Activated T-cell treated with anti-CD3 and anti-CD28 coated beads, Interleukin-2, amount 50 U/mL, for 72 hours (primary cell): ENCODE results near the gene TFCP2L1. TPM values are rescaled to one million over a fixed set of nuclear protein-coding genes. Genes with fewer than 3 reads are reported as not detected.
"Not testable (repeated sequence)": the region's sequence is repeated elsewhere in the genome, so short reads cannot be mapped to it uniquely, and the experiment has no call there.

ENCODE experiments used
- ATAC-seq, 2 donors: fragments of 150-1000 bp; cut with Tn5 transposase; replicated peaks in 1 of 2; 2 replicates each; pipeline ENCODE4 v1.10.0; 2021; ENCODE audit warnings: moderate library complexity in 2 of 2, mild to moderate bottlenecking in 1 of 2
- DNase-seq, 2 donors: peaks; one replicate each; pipeline ENCODE4 v3.0.0; 2021 to 2022; ENCODE audit warnings: mixed read lengths in 1 of 2
- H3K27ac Mint-ChIP-seq: one replicate; pipeline ENCODE4 v1.8.0; 2022; ENCODE audit warnings: mild to moderate bottlenecking, moderate library complexity, mixed read lengths
- H3K27me3 Mint-ChIP-seq: one replicate; pipeline ENCODE4 v1.8.0; 2022; ENCODE audit warnings: low read depth, mixed read lengths
- H3K36me3 Mint-ChIP-seq, 2 donors: one replicate each; pipeline ENCODE4 v1.8.0; 2022; ENCODE audit warnings: mixed read lengths in 2 of 2, mild to moderate bottlenecking in 1 of 2; ENCODE audit not compliant: insufficient read depth in 2 of 2
- H3K4me1 Mint-ChIP-seq: one replicate; pipeline ENCODE4 v1.8.0; 2022; ENCODE audit warnings: low read depth, mixed read lengths
- H3K4me3 Mint-ChIP-seq, 2 donors: one replicate each; pipeline ENCODE4 v1.8.0; 2022; ENCODE audit warnings: mild to moderate bottlenecking in 2 of 2, mixed read lengths in 2 of 2, moderate library complexity in 2 of 2
- H3K9me3 Mint-ChIP-seq, 2 donors: one replicate each; pipeline ENCODE4 v1.8.0; 2022; ENCODE audit warnings: mixed read lengths in 2 of 2
- total RNA-seq, 2 donors: library from RNA; stranded (reverse); gene quantifications; one replicate each; pipeline ENCODE4 v1.2.3, GENCODE V29; 2022

The TFCP2L1 gene
- total RNA-seq, 2 donors from 2014 or later = 0.10 to 0.16 TPM

DNA sequence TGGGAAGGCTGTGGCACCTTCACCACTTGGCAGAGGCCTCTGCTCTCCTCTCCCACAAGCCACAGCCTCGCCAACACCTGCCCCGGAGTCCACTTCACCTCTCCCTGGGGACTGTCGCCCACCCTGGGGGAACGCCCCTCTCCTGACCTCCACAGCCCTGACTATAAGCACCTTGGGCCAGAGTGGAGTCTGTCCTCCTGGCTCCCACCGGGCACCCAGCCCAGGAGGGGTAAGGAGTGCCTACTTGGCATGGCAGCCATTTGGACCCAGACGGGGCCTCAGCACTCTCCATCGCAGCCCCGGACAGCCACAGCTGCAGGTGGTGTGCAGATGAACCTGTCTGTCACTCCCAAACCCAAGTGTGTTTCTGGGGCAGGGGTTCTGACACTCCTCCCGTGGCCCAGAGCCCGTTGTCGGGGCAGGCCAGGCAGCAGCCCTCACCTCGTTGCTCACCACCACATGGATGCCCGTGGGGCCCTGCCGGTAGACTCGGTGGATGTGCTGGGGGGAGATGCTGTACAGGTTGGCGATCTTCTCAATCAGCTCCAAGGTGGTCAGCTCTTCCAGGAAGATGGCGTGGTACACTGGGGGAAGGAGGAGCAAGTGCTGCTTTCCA, 53.5 kb downstream of the TFCP2L1 start:
- ATAC-seq (no peak), DNase-seq (no peak)
- Mint-ChIP-seq H3K36me3 (no peaks in the 10 kb centered on the region), H3K27me3 (no peaks in the 10 kb centered on the region), H3K27ac (no peak overlapping the region), H3K4me1 (no peaks in the 10 kb centered on the region), H3K9me3 (no peaks in the 10 kb centered on the region), H3K4me3 (no peak overlapping the region)

DNA sequence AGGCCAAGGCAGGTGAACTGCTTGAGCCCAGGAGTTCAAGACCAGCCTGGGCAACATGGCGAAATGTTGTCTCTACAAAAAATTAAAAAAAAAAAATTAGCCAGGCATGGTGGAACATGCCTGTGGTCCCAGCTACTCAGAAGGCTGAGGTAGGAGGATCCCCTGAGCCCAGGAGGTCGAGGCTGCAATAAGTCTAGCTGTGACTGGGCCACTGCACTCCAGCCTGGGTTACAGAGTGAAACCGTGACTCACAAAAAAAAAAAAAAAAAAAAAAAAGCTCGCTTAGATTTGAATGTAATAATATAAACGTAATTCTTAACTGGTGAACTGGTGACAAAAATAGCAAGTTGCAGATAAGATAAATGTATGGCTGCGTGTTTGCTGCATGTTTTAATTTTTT, 56.5 kb downstream of the TFCP2L1 start:
- Mint-ChIP-seq H3K27ac (no peak overlapping the region), H3K4me3 (no peak overlapping the region), H3K27me3 (no peaks in the 10 kb centered on the region), H3K36me3 (no peaks in the 10 kb centered on the region), H3K4me1 (no peaks in the 10 kb centered on the region), H3K9me3 (no peaks in the 10 kb centered on the region)
- ATAC-seq (no peak), DNase-seq (no peak)

DNA sequence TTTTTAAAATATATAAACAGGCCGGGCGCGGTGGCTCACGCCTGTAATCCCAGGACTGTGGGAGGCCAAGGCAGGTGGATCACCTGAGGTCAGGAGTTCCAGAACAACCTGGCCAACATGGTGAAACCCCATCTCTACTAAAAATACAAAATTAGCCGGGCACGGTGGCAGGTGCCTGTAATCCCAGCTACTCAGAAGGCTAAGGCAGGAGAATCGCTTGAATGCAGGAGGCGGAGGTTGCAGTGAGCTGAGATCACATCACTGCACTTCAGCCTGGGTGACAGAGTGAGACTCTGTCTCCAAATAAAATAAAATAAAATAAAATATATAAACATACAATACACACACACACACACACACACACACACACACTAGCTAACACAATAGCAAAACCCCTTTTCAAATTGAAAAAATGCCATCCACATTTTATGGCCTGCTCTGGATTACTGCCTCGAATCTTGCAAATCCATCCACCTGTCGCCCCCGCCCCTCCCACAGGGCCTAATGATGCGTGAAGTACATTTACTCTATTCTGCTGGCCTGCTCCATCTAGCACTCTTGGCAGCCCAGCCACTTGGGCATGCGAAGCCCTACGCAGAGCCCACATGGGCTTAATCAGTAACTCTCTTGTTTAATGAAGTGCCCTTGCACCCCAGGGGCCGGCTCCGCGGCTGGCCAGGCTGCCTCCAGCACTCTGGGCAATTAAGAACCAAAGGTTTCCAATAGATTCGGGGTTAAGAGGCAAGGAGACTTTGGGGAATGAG, 57.4 kb downstream of the TFCP2L1 start:
- not testable (repeated sequence) for H3K36me3 Mint-ChIP-seq, H3K4me3 Mint-ChIP-seq, ATAC-seq, DNase-seq, H3K9me3 Mint-ChIP-seq, H3K4me1 Mint-ChIP-seq, H3K27me3 Mint-ChIP-seq, H3K27ac Mint-ChIP-seq

DNA sequence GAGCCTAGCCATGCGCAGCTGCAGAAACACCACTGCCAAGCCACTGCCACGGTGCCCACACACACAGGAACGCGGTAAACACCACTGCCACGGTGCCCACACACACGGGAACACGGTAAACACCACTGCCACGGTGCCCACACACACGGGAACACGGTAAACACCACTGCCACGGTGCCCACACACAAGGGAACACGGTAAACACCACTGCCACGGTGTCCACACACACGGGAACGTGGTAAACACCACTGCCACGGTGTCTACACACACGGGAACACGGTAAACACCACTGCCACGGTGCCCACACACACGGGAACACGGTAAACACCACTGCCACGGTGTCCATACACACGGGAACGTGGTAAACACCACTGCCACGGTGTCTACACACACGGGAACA, 59.3 kb downstream of the TFCP2L1 start:
- H3K4me1 Mint-ChIP-seq, H3K27me3 Mint-ChIP-seq, ATAC-seq, H3K9me3 Mint-ChIP-seq, DNase-seq, H3K4me3 Mint-ChIP-seq, H3K27ac Mint-ChIP-seq, H3K36me3 Mint-ChIP-seq: not testable (repeated sequence)

DNA sequence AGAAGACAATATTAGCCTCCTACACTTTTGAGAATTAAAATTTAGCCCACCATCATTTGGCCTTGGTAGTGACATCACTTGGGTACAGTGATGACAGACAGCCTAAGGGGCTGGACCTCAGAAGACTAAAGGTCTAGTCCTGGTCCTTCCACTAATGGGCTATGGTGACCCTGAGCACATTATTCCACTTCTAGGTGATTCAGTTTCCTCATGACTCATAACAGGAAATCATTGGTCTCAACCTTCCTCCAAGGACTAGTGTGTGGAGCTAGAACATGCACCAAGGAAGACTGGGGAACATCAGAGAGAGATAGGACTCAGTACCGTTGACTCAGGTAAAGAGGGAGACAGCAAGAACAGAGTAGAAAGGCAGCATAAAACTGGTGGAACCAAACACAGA, 64.0 kb downstream of the TFCP2L1 start:
- H3K27ac Mint-ChIP-seq = no peak overlapping the region
- H3K27me3 Mint-ChIP-seq = peaks cover 6% of the 10 kb centered on the region
- DNase-seq (no peak), ATAC-seq (no peak)
- H3K4me1 Mint-ChIP-seq = peaks cover 4% of the 10 kb centered on the region
- H3K4me3 Mint-ChIP-seq = no peak overlapping the region
- no peaks in the 10 kb centered on the region for H3K9me3 Mint-ChIP-seq
- no peaks in the 10 kb centered on the region for H3K36me3 Mint-ChIP-seq

DNA sequence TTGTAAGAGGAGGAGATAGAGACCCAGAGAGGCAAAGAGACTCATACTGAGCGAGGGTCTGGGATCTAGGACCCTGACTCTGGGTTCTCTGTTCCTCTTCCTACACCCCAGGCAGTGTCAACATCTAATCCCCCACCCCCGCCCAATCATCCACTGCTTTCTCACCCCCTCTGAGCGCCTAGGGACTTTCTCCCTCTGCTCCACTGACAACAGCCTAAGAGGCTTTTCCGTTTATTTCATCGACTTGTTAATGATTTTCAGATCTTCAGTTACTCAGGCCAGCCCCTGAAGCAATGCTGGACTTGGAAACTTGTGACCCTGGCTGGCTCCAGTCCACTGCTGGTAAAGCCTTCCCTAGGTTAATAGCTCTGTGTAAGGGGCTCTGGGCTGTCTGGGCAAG, 65.1 kb downstream of the TFCP2L1 start:
- no peak for DNase-seq
- Mint-ChIP-seq H3K36me3 (no peaks in the 10 kb centered on the region), H3K9me3 (no peaks in the 10 kb centered on the region)

DNA sequence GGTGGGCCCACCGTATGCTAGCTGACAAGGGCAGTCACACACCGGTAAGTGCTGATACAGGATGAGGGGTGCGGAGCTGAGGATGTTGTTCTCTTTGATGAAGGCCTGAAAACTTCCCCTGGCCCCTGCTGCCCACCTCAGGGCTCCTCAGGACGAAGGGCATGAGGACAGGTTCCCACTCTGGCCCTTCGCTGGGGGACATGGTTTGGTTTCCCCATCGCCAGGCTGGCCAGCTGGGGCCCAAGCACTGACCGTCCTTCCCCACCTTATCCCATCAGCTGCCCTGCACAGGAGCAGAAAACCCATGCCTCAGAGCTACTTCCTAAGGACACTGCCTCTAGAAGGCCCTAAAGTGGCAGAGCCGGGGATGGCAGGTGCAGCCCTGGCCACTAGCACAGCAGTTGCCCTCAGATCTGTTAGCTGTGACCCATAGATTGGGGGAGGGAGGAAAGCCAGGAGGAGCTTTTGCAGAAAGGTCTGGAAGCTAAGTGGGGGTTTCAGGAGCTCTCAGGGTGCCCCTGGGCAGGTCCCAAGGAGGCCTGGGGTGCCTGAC, 66.5 kb downstream of the TFCP2L1 start:
- Mint-ChIP-seq H3K27ac (no peak overlapping the region), H3K36me3 (no peaks in the 10 kb centered on the region), H3K9me3 (no peaks in the 10 kb centered on the region), H3K27me3 (peaks cover 6% of the 10 kb centered on the region), H3K4me1 (peaks cover 4% of the 10 kb centered on the region), H3K4me3 (no peak overlapping the region)
- DNase-seq (no peak), ATAC-seq (no peak)

More for the DNA sequence above, 65.1 kb downstream of the TFCP2L1 start:
- peaks cover 4% of the 10 kb centered on the region for H3K4me1 Mint-ChIP-seq
- H3K27me3 Mint-ChIP-seq = peaks cover 6% of the 10 kb centered on the region
- ATAC-seq = no peak
- H3K27ac Mint-ChIP-seq = no peak overlapping the region
- H3K4me3 Mint-ChIP-seq = no peak overlapping the region

DNA sequence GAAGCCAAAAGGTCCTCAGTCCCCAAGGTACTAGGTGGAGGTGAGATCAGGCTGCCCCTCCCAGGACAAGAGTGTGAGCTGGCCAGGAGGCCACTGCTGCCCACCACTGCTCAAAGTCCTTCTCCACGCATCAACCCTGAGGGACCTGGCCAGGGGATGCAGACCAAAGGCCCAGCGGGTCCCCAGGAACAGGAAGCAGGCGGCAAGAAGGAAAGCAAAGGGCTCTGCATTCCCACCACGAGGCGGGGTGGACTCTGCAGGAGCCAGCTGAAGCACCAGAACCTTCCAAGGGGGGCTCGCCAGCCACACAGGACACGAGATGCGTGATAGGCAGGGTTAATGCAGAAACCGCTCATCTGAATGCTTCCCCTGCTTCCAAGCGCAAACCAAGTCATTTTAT, 67.4 kb downstream of the TFCP2L1 start:
- Mint-ChIP-seq H3K27ac (no peak overlapping the region), H3K9me3 (no peaks in the 10 kb centered on the region), H3K4me1 (peaks cover 4% of the 10 kb centered on the region), H3K27me3 (peaks cover 6% of the 10 kb centered on the region), H3K36me3 (no peaks in the 10 kb centered on the region), H3K4me3 (no peak overlapping the region)
- DNase-seq = no peak
- ATAC-seq = no peak

DNA sequence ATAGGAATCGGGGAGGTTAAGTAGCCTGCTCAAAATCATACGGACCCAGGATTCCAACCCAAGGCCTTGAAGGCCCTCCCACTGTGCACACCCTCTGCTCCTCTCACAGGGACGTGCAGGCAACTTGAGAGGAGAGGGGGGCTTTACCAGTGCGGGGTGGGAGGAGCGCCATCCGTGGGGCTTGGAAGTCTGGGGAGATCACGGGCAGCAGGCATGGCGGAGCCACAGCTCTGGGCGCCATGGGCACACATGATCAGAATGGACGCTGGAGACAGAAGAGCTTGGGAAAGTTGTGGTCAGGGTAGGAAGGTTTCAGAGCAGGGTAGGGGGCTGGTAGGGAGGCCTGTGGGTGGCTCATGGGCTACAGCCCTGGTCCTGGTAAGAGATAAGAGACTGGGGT, 70.7 kb downstream of the TFCP2L1 start:
- no peak for ATAC-seq
- no peaks in the 10 kb centered on the region for H3K36me3 Mint-ChIP-seq
- H3K27ac Mint-ChIP-seq = no peak overlapping the region
- no peaks in the 10 kb centered on the region for H3K4me1 Mint-ChIP-seq
- H3K4me3 Mint-ChIP-seq = no peak overlapping the region
- H3K27me3 Mint-ChIP-seq = no peaks in the 10 kb centered on the region
- H3K9me3 Mint-ChIP-seq = no peaks in the 10 kb centered on the region
- DNase-seq = no peak

DNA sequence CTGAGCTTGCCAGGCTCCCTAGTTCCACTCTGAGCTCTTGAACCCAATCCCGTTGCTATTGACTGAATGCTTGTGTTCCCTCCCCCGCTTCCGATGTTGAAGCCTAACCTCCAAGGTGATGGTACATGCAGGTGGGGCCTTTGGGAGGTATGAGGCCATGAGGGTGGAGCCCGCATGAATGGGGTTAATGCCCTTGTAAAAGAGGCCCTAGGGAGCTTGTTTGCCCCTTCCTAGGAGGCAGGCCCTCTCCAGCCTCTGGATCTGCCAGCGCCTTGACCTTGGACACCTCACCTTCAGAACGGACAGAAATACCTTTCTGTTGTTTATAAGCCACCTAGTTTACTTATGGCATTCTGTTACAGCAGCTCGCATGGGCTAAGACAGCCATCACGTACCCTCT, 71.6 kb downstream of the TFCP2L1 start:
- ATAC-seq = no peak
- Mint-ChIP-seq H3K27ac (no peak overlapping the region), H3K4me3 (no peak overlapping the region), H3K9me3 (no peaks in the 10 kb centered on the region), H3K36me3 (no peaks in the 10 kb centered on the region), H3K27me3 (no peaks in the 10 kb centered on the region), H3K4me1 (no peaks in the 10 kb centered on the region)
- no peak for DNase-seq

DNA sequence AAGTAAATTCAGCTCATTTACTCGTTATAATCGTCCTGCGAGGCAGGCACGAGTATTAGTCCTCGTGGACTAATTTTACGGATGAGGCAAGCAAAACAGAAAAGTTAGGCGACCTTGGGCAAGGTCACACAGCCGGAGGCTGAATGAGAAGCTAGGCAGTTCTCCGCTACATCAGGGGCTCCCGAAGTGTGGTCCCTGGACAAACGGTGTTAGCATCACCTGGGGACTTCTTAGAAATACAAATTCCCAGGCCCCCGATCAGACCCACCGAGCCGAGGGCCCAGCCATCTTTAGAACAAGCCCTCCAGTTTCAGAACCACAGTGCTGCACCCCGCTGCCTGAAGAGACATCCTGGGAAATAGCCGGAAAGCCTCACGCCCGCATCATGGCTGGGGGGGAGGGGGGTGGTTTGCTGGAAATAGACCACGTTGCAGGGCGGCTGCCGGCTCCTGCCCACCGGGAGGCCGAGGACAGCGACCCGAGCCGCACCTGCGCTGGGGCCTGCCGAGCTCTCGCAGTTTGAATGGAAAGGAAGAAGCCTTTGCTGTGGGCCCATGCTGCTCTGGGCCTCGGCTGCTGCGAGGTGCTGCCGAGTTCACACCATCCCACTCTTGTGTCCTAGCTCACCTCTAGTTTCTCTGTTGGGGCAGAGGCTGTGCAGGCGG, 72.2 kb downstream of the TFCP2L1 start:
- H3K27ac Mint-ChIP-seq = no peak overlapping the region
- H3K9me3 Mint-ChIP-seq = no peaks in the 10 kb centered on the region
- ATAC-seq (no peak), DNase-seq (no peak)
- H3K36me3 Mint-ChIP-seq = no peaks in the 10 kb centered on the region
- no peaks in the 10 kb centered on the region for H3K27me3 Mint-ChIP-seq
- H3K4me1 Mint-ChIP-seq = no peaks in the 10 kb centered on the region
- no peak overlapping the region for H3K4me3 Mint-ChIP-seq

DNA sequence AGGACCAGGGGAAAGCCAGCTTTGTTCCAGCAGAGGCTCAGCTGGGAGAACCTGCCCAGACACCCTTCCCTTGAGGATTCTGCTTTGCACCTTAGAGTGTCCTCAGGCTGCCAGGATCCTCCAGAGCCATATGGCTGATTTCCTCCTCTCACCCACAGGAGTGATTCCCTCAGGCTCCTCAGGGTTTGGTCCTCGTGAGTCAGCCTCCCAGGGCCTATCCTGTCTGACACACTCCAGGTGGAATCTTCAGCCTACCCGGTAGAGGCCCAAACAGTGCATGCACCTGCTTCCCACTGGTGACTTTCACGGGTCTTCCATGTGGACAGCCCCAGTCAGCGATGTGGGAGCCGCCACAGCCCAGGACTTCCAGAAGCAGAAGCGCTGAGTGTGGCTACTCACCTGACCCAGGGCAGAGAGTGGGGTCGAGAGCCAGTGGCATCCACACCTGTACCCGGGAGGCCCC, 73.3 kb downstream of the TFCP2L1 start:
- H3K27ac Mint-ChIP-seq = no peak overlapping the region
- no peaks in the 10 kb centered on the region for H3K9me3 Mint-ChIP-seq

DNA sequence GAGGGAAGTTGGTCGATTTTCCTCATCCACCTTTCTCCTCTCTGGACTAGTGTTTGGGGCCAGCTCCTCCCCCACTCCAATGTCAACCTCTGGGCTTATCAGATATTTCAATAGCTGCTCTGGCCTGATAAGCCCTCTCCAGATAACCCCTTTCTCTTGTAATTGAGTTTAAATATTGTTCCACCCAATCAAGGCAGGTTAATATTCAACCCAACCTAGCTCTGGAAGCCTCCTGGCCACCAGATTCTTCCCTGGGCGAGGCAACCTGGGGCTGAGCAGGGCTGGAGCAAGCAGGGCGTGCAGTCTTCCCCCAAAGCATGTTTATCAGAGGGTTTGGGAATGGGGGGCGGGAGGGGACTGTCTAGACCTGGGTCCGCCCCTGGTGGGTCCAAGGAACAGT, 73.8 kb downstream of the TFCP2L1 start:
- H3K27ac Mint-ChIP-seq = no peak overlapping the region
- no peaks in the 10 kb centered on the region for H3K9me3 Mint-ChIP-seq
- H3K4me1 Mint-ChIP-seq = no peaks in the 10 kb centered on the region
- ATAC-seq (no peak), DNase-seq (no peak)
- no peaks in the 10 kb centered on the region for H3K27me3 Mint-ChIP-seq
- no peak overlapping the region for H3K4me3 Mint-ChIP-seq
- H3K36me3 Mint-ChIP-seq = no peaks in the 10 kb centered on the region

More for the DNA sequence above, 73.3 kb downstream of the TFCP2L1 start:
- Mint-ChIP-seq H3K4me1 (no peaks in the 10 kb centered on the region), H3K27me3 (no peaks in the 10 kb centered on the region), H3K36me3 (no peaks in the 10 kb centered on the region), H3K4me3 (no peak overlapping the region)
- ATAC-seq = no peak
- DNase-seq = no peak
